GM04503 (cell line): Measurements from ENCODE around the gene EPHA4.

Experiments
- DNase-seq: peaks from one replicate; pipeline ENCODE4 v3.0.0-alpha.2; 2012; ENCODE audit warnings: low read depth

EPHA4 gene

GRCh38 chr2:221571551-221572218, 419 bp downstream of the EPHA4 start:
- DNase-seq: peak; percentile 4

GRCh38 chr2:221571025-221571550, 1.0 kb downstream of the EPHA4 start:
- DNase-seq: no peak

- DNase-seq: peak; percentile 3
Measured at GRCh38 chr2:221570321-221570935, 1.7 kb downstream of the EPHA4 start.

GRCh38 chr2:221569871-221570270, 2.2 kb downstream of the EPHA4 start:
- DNase-seq: no peak

- DNase-seq: no peak
Measured at GRCh38 chr2:221569425-221569845, 2.7 kb downstream of the EPHA4 start.

DNA sequence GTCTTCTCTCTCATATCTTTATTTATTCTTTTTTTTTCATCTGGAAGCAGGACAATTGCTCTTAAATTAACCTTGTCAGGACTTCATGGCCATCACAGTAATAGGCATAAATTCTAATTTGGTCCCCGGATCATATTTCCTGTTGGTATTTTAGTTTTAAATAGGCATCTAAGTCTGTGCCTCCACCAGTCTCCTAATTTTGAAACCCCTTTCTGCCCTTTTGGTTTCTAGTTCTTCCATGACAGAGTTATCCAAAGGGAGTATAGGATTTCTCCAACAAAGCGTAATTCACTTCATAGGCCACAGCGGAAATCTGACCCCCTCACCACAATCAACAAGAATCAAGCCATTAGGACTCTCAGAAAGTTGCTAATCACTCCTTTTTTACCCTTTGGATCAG, 3.8 kb downstream of the EPHA4 start:
- no peak for DNase-seq

- no peak for DNase-seq
Measured at GRCh38 chr2:221567809-221568208, 4.3 kb downstream of the EPHA4 start.

- DNase-seq: no peak
Measured at GRCh38 chr2:221567231-221567760, 4.8 kb downstream of the EPHA4 start.

DNA sequence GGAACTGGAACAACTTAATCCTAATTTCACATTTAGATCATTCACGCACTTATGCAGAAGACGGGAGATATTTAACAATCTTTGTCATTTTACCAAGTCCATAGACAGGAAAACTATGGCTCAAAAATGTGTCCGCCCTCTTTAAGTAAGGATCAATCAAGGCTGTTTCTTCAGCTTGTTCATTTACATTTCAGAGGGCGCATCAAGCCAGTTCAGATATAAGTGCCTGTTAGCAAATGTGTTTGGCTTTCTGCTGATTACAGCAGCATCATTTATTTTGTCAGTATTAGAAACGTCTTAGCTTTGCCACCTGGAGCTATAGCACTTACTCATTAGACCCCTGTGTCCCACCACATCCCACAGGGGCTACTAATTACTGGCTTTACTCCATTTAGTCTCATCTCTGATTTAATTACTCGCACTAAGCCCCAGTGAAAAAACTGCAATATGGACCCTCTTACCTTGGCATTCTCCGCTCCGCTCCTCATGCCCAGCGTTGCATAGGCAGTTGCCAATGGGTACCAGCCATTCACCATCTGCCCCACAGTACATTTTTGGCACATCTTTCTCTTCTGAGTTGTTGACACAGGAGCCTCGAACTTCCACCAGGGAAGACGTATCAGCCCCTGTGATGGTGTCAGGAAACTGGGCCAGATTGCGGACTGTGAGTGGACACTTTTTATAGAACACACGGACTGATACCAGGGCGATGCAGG, 8.7 kb downstream of the EPHA4 start:
- no peak for DNase-seq

DNA sequence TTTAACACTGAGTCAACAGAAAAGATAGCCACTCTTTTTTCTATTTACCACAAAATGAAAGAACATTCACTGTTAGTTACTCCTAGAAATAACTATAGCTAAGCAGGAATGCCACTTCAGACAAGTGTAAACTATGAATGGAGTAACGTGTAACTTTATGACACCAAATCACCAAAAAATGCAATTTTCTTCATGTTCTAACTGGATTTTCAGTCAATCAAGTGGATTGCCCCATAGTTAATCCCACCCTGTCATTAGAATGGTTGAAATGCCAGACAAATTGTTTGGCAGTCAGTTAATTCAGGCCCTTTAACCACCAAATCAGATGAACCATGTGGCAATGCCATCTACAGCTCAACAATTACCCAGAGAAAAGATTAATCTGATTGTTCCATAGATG, 9.9 kb downstream of the EPHA4 start:
- peak; percentile 21 for DNase-seq

DNA sequence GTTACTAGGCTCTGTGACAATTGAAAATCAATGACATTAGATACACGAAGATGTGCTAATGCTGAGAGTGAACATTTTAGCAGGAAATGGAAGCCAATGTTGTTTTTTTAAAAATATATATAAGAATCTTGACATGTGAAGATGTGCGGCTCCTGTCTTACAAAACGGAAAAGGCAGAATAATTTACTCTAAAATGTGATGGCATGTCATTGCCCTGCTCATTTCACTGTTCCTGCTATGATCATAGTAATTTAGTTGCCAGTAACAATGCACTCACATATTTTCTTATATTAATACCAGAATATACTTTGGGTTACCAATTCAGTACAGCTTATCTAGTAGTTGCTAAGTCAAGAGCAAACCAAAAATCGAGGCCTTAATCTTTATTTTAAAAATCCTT, 10.3 kb downstream of the EPHA4 start:
- no peak for DNase-seq

DNA sequence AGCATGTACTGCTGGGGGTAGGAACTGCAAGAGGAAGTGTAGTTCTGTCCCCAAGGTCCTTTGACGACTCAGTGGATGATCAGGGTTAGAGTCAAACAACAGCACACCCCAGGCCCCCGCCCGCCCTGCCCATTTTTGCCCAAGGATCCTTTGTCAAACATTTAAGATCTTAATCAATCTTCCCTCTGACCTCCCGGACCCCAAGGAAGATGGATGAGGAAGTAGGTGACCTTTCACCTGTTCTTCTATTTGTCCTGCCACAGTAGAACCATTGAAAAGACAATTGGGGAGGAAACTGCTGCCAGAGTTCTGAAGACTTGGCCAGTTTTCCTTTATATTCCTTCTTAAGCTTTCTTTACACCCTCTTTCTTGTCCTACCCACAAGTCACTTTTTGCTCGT, 12.1 kb downstream of the EPHA4 start:
- DNase-seq: no peak

GRCh38 chr2:221558107-221558506, 14.0 kb downstream of the EPHA4 start:
- no peak for DNase-seq

DNA sequence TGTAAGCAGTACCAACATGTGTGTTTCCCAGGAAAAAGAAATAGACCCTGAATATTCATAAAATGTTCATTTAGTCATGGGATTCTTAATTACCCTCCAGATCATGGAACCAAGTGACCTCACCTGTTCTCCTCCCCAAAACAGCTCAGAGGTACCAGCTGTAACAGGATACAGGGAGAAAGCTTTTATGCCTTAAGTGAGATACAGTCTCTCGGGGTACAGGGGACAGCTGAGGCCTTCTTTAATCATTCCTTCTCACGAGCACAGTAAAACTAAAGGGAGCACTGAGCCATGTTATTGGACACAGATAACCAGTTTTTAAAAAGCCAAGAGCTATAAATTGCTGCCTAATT, 16.6 kb downstream of the EPHA4 start:
- no peak for DNase-seq

DNA sequence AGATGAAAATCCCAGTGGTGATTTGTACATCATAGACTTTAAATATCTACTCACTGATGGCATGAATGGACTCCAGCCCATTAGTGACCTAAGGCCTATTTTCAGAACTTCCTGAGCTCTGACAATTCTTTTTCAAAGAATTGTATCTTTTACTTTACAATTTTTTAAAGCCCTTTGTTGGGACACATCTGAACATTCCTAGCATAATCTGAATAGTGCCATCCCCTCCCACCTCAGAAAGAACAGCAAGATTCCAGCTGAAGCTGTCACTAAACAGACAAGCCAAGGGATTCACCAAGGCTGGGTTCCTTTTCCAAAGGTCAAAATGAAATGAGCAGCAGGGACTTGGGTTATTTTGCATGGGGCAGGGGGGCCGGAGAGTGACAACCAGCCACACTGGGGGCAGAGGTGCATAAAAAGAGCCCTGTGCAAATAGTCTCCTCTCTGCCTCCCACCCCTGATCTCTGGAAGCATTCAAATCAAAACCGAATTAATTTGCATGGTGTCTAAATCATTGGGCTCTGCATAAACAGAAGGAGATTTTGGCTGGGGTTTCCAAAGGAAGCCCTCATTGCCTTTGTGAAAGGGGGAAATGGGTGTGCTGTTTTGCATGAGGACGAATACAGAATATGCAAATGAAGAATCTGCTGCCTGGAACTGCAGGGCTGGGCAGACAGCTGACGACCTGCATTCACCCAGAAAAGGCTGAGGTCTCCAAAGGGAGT, 17.2 kb downstream of the EPHA4 start:
- DNase-seq: peak; percentile 49

DNA sequence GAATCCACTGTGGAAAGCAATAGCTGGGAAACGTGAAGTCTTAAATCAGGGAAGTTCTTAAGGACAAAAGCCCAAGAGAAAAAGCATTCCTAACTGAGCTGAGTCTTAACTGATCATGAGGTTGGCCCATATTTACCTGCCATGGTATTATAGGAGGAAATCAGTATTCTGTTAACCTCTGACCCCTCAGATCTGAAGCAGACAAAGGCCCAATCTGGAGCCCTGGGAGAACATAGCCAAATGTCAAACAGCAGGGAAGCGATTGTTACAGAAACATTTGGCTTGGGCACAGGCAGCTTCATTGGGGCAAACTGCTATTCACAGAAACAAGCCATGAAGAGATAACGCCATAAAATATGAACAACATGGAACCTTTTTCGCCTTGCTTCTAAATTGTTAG, 18.8 kb downstream of the EPHA4 start:
- DNase-seq: no peak

DNA sequence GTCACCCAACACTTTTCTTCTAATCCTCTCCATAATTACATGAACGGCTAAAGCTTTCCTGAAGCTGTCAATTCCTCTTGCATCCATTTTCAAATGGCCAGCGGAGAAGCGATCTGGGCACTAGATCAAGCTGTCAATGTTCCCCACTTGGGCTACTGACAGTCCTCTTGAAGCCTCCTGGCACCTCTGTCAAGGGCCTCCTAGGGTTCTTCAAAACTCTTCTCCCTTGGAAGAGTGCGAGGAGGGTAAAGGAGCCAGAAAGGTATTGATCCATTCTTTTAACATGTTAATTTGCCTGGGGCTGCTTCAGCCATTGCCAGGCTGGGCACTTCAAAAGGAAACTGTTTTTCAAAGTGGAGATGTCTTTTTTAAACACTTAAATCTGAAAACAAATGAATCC, 19.8 kb downstream of the EPHA4 start:
- no peak for DNase-seq

GRCh38 chr2:221551864-221552263, 20.2 kb downstream of the EPHA4 start:
- DNase-seq: no peak

GRCh38 chr2:221549143-221549542, 23.0 kb downstream of the EPHA4 start:
- peak; percentile 23 for DNase-seq

GRCh38 chr2:221546505-221547225, 25.4 kb downstream of the EPHA4 start:
- DNase-seq: no peak

DNA sequence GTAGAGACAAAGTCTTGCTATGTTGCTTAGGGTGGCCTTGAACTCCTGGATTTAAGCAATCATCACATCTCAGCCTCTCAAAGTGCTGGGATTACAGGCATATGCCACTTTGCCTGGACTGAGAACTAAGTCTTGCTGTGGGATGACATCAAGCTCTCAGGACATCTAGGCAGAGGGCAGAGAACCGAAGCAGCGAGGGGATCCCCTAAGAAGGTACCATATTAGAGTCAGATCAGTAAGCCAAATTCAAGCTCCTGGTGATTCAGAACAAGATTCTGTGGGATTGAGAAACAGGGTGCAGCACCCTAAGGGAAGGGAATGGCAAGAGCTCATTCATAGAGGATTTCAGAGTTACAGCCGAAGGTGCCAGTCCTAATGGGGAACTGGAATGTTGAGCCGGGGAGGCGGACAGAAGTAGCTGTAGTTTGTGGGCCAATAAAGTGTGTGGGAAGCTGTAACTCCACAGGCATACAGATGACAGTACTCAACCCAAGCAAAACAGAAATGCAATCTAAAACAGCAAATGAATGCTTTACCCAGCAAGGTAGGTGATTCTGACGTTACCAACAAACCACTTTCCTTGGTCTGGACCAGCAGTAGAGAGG, 30.9 kb downstream of the EPHA4 start:
- DNase-seq: no peak
